Keratinocyte (primary cell): ENCODE measurements around the gene TNS3.

Experiments
- CTCF ChIP-seq, 3 experiments: IDR thresholded peaks in 1 of 3; conservative IDR thresholded peaks in 1 of 3; optimal IDR thresholded peaks in 1 of 3; 2 replicates in 2 of 3; 3 replicates in 1 of 3; pipeline versions ENCODE3 to v1.5.1; 2011; ENCODE audit warnings: low read length in 3 of 3, mild to moderate bottlenecking in 3 of 3, moderate library complexity in 2 of 3, control low read depth in 1 of 3, inconsistent platforms in 1 of 3; ENCODE audit not compliant: insufficient read depth in 2 of 3; ENCODE audit errors: extremely low read depth in 1 of 3
- EZH2 ChIP-seq: IDR thresholded peaks from one replicate; pipeline ENCODE4 v1.6.1; 2012; ENCODE audit warnings: inconsistent platforms, mild to moderate bottlenecking, low read length, moderate library complexity

DNA sequence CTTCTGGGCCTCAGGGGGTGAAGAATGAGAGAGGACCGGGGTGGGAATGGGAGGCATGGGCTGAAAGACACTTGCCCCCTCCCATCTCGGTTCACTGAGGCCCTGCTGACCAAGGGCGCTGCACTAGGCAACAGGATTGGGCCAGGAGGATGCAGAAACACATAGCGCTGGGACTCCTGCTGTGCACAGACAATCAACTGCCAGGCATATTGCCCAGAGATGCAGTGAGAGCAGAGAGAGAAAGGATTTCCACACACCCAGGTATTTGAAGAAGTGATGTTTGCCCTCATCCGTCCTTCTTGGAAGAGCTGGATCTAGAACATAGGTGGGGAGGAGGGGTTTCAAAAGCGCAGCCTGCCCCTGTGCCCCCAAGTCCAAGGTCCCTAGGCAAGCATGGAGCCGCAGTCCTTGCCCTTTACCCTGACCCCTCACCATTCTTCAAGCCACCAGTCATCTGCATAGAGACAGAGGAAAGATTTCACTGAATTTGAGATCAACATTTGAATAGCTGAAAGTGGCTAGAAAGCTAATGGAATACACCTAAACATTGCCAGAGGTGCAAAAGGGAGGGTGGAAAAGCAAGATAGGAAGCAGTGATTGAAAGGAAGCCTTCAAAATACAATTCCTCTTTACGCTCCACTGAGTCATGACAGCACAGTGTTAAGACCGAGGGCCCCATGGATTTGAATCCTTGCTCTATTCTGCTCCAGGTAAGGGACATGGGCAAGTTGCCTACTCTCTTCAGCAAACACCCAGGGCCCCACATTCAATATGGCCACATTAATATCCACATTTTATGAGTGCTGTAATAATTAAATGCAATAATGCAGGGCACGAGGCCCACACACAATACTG lies 44.2 kb upstream of the TNS3 start:
- TF ChIP-seq EZH2 (no peak), CTCF (optimal IDR thresholded peaks at IDR 0.05 in 1 of 3, IDR thresholded peaks at IDR 0.05 in 1 of 3, conservative IDR thresholded peaks at IDR 0.05 in 1 of 3; ENCODE audit: extremely low read depth in 1 of 3, insufficient read depth in 2 of 3, low read length in 3 of 3) (no peak)
